A673 (cell line): Measurements from ENCODE around the gene TNRC6C. TPM values are rescaled to one million over a fixed set of nuclear protein-coding genes. Genes with fewer than 3 reads are reported as not detected.

Experiments
- BruUV-seq: library from RNA; stranded (reverse); fragments of 400-500 nt; replicated peaks from 2 replicates; lab custom pipeline; 2021; lab: Mats Ljungman, UMichigan
- CTCF ChIA-PET: fragments of 300-600 bp; sonication (Branson Sonifier 250); formaldehyde crosslinking; loops from one replicate; lab custom pipeline; 2022; ENCODE audit warnings: antibody characterized with exemption; lab: Charles Lee
- POLR2A ChIA-PET: fragments of 300-600 bp; sonication (Branson Sonifier 250); formaldehyde crosslinking; loops from one replicate; lab custom pipeline; 2022; ENCODE audit warnings: antibody characterized with exemption; ENCODE audit not compliant: low non-redundant PET; lab: Charles Lee
- DNase-seq: peaks from one replicate; pipeline ENCODE4 v3.0.0-alpha.2; 2015; ENCODE audit warnings: low spot score
- H3K27ac ChIP-seq: fragments of 200-600 bp; sonication (generic); 2 replicates; pipeline ENCODE4 v1.5.1; 2016; ENCODE audit warnings: mixed run types, low read depth, mild to moderate bottlenecking, mixed read lengths, antibody characterized with exemption, low read length; ENCODE audit not compliant: poor library complexity, severe bottlenecking
- H3K27me3 ChIP-seq: fragments of 200-600 bp; sonication (generic); replicated peaks from 2 replicates; pipeline ENCODE4 v1.6.1; 2017; ENCODE audit warnings: mixed run types, low read depth, mild to moderate bottlenecking, mixed read lengths, antibody characterized with exemption, low read length; ENCODE audit not compliant: insufficient read depth, poor library complexity
- H3K36me3 ChIP-seq: fragments of 200-600 bp; sonication (generic); 2 replicates; pipeline ENCODE4 v1.6.1; 2016; ENCODE audit warnings: mixed run types, mild to moderate bottlenecking, mixed read lengths, antibody characterized with exemption, low read length; ENCODE audit not compliant: insufficient read depth, poor library complexity, severe bottlenecking
- H3K4me1 ChIP-seq: fragments of 200-600 bp; sonication (generic); 2 replicates; pipeline ENCODE4 v1.6.1; 2017; ENCODE audit warnings: mixed run types, mild to moderate bottlenecking, mixed read lengths, antibody characterized with exemption, low read length; ENCODE audit not compliant: insufficient read depth, poor library complexity, severe bottlenecking
- H3K4me3 ChIP-seq: fragments of 200-600 bp; sonication (generic); 2 replicates; pipeline ENCODE4 v1.5.1; 2016; ENCODE audit warnings: low read depth, mixed run types, mild to moderate bottlenecking, mixed read lengths, low read length; ENCODE audit not compliant: poor library complexity, severe bottlenecking
- H3K9me3 ChIP-seq: fragments of 200-600 bp; sonication (generic); 2 replicates; pipeline ENCODE4 v1.6.1; 2016; ENCODE audit warnings: mixed run types, low read depth, mild to moderate bottlenecking, mixed read lengths, antibody characterized with exemption, low read length; ENCODE audit not compliant: poor library complexity, severe bottlenecking
- EZH2 ChIP-seq: fragments of 200-600 bp; sonication (generic); IDR thresholded peaks from 2 replicates; pipeline ENCODE4 v1.6.1; 2017; ENCODE audit warnings: borderline replicate concordance, low read depth, mild to moderate bottlenecking, mixed read lengths, antibody characterized with exemption, low read length; ENCODE audit not compliant: poor library complexity, severe bottlenecking
- intact Hi-C: fragments of 100-400 bp; cut with micrococcal nuclease; formaldehyde crosslinking; loops from one replicate; pipeline ENCODE4 v1.10.0; 2022; ENCODE audit not compliant: unreplicated experiment
- total RNA-seq: library from RNA; stranded (reverse); gene quantifications from 2 replicates; pipeline ENCODE4 v1.2.3, GENCODE V29; 2021
- TF ChIP-seq, protein P1 (sequence below): fragments of 300-800, 200-600 bp; sonication (generic); conservative IDR thresholded peaks from 2 replicates; pipeline ENCODE4 v1.5.1; 2017; ENCODE audit warnings: low read depth, mild to moderate bottlenecking, antibody characterized with exemption, low read length, moderate library complexity, mixed read lengths

The TNRC6C gene
- total RNA-seq, 1 experiment from 2014 or later, result 26.7 TPM

- H3K36me3 ChIP-seq, result peaks cover 5% of the 10 kb centered on the region
- intact Hi-C loops, result no loop called here
- ChIA-PET POLR2A (no interaction called here), CTCF (no interaction called here)
- H3K27me3 ChIP-seq, result no peaks in the 10 kb centered on the region
- H3K4me1 ChIP-seq, result peaks cover 7% of the 10 kb centered on the region
- no peaks in the 10 kb centered on the region for H3K9me3 ChIP-seq
- H3K4me3 ChIP-seq, result no peak overlapping the region
- H3K27ac ChIP-seq, result peak overlapping the region; percentile 28
- no TSS peak for BruUV-seq
- TF ChIP-seq, protein P1, sequence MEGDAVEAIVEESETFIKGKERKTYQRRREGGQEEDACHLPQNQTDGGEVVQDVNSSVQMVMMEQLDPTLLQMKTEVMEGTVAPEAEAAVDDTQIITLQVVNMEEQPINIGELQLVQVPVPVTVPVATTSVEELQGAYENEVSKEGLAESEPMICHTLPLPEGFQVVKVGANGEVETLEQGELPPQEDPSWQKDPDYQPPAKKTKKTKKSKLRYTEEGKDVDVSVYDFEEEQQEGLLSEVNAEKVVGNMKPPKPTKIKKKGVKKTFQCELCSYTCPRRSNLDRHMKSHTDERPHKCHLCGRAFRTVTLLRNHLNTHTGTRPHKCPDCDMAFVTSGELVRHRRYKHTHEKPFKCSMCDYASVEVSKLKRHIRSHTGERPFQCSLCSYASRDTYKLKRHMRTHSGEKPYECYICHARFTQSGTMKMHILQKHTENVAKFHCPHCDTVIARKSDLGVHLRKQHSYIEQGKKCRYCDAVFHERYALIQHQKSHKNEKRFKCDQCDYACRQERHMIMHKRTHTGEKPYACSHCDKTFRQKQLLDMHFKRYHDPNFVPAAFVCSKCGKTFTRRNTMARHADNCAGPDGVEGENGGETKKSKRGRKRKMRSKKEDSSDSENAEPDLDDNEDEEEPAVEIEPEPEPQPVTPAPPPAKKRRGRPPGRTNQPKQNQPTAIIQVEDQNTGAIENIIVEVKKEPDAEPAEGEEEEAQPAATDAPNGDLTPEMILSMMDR, result no peak
- no peak for TF ChIP-seq EZH2
- DNase-seq, result no peak
Observed at GRCh38 chr17:78032166-78032565, 73.7 kb downstream of the TNRC6C start.

GRCh38 chr17:78034429-78035091 is 76.1 kb downstream of the TNRC6C start:
- no peak for DNase-seq
- peaks cover 5% of the 10 kb centered on the region for H3K36me3 ChIP-seq
- intact Hi-C loops, result no loop called here
- POLR2A ChIA-PET, result no interaction called here
- H3K4me3 ChIP-seq, result no peak overlapping the region
- BruUV-seq, result no TSS peak
- H3K9me3 ChIP-seq, result no peaks in the 10 kb centered on the region
- no peak for TF ChIP-seq EZH2
- TF ChIP-seq, protein P1, result no peak
- H3K27ac ChIP-seq, result no peak overlapping the region
- H3K27me3 ChIP-seq, result no peaks in the 10 kb centered on the region
- H3K4me1 ChIP-seq, result peaks cover 10% of the 10 kb centered on the region
- CTCF ChIA-PET, result no interaction called here

- CTCF ChIA-PET, result no interaction called here
Observed at GRCh38 chr17:78037280-78037679, 78.8 kb downstream of the TNRC6C start.

More at GRCh38 chr17:78037280-78037679, 78.8 kb downstream of the TNRC6C start:
- POLR2A ChIA-PET, result no interaction called here
- no TSS peak for BruUV-seq
- TF ChIP-seq, protein P1, result no peak
- no peak for TF ChIP-seq EZH2
- peaks cover 26% of the 10 kb centered on the region for H3K4me1 ChIP-seq
- no peak overlapping the region for H3K4me3 ChIP-seq
- no peak overlapping the region for H3K27ac ChIP-seq
- no peaks in the 10 kb centered on the region for H3K9me3 ChIP-seq
- H3K36me3 ChIP-seq, result peaks cover 5% of the 10 kb centered on the region
- no peaks in the 10 kb centered on the region for H3K27me3 ChIP-seq
- no peak for DNase-seq
- intact Hi-C loops, result no loop called here
